K562 (cell line): Measurements from ENCODE around the gene PPP1R37.

Experiments
- CUX1 ChIP-seq: fragments of 200-800 bp; sonication (Bioruptor generic); IDR thresholded peaks from 2 replicates; pipeline ENCODE4 v1.6.1; 2016; ENCODE audit warnings: missing genetic modification characterization, missing compliant biosample characterization
- TAF1 ChIP-seq: IDR thresholded peaks from 2 replicates; pipeline ENCODE4 v1.6.1; 2011; ENCODE audit warnings: mild to moderate bottlenecking, low read length, moderate library complexity; ENCODE audit not compliant: insufficient read depth, control insufficient read depth, severe bottlenecking; ENCODE audit errors: extremely low read depth

- no peak for TF ChIP-seq TAF1
- no peak for TF ChIP-seq CUX1 (CRISPR knock-in tag)
These were observed 7.9 kb downstream of the PPP1R37 start for GRCh38 chr19:45100846-45101252.
